ENCODE results near the gene SLC20A1.
"Not testable (repeated sequence)": the region's sequence is repeated elsewhere in the genome, so short reads cannot be mapped to it uniquely, and the experiment has no call there.

- TF ChIP-seq CTCF (IDR thresholded peaks at IDR 0.05 in 4 of 5, conservative IDR thresholded peaks at IDR 0.05 in 1 of 5); POLR2A (IDR thresholded peaks at IDR 0.05): not testable (repeated sequence)
Observed at GRCh38 chr2:112609320-112609719, 36.4 kb upstream of the SLC20A1 start.

Data from gastrocnemius medialis (tissue), 4 donors.